Smooth muscle cell (in vitro differentiated cells): ENCODE data around the gene MBD2. TPM values are rescaled to one million over a fixed set of nuclear protein-coding genes. Genes with fewer than 3 reads are reported as not detected.

Experiments used
- DNase-seq: peaks from one replicate; lab custom pipeline; 2025; ENCODE audit not compliant: unreplicated experiment; lab: John Stamatoyannopoulos, UW
- H2AFZ ChIP-seq: fragments of 200-600 bp; sonication (generic); 2 replicates; pipeline ENCODE4 v1.6.0; 2016; ENCODE audit warnings: antibody characterized with exemption, low read depth, mild to moderate bottlenecking
- H3F3A ChIP-seq: fragments of 200-600 bp; sonication (generic); 2 replicates; pipeline ENCODE4 v1.6.0; 2017; ENCODE audit warnings: antibody characterized with exemption, low read depth
- H3K27ac ChIP-seq: fragments of 200-600 bp; sonication (generic); 2 replicates; pipeline ENCODE4 v1.5.1; 2016; ENCODE audit warnings: low read depth, mild to moderate bottlenecking
- H3K27me3 ChIP-seq: fragments of 200-600 bp; sonication (generic); 2 replicates; pipeline ENCODE4 v1.6.1; 2016; ENCODE audit warnings: low read depth, mild to moderate bottlenecking
- H3K36me3 ChIP-seq: fragments of 200-600 bp; sonication (generic); 2 replicates; pipeline ENCODE4 v1.5.1; 2016; ENCODE audit warnings: low read depth
- H3K4me1 ChIP-seq: fragments of 200-600 bp; sonication (generic); 2 replicates; pipeline ENCODE4 v1.5.1; 2016; ENCODE audit warnings: low read depth
- H3K4me2 ChIP-seq: fragments of 200-600 bp; sonication (generic); 2 replicates; pipeline ENCODE4 v1.6.0; 2016; ENCODE audit warnings: mild to moderate bottlenecking
- H3K4me3 ChIP-seq: fragments of 200-600 bp; sonication (generic); 2 replicates; pipeline ENCODE4 v1.5.1; 2016; ENCODE audit warnings: mild to moderate bottlenecking
- H3K79me2 ChIP-seq: fragments of 200-600 bp; sonication (generic); 2 replicates; pipeline ENCODE4 v1.6.0; 2016; ENCODE audit warnings: low read depth, mild to moderate bottlenecking
- H3K9ac ChIP-seq: fragments of 200-600 bp; sonication (generic); 2 replicates; pipeline ENCODE4 v1.6.0; 2016; ENCODE audit warnings: low read depth
- H3K9me3 ChIP-seq: fragments of 200-600 bp; sonication (generic); replicated peaks from 2 replicates; pipeline ENCODE4 v1.5.1; 2016; ENCODE audit warnings: low read depth
- H4K20me1 ChIP-seq: fragments of 200-600 bp; sonication (generic); 2 replicates; pipeline ENCODE4 v1.6.0; 2016; ENCODE audit warnings: low read depth
- WGBS: methylation state at CpG from one replicate; pipeline ENCODE4 v1.1.7; 2016; ENCODE audit warnings: low lambda C conversion rate; 5-methylcytosine and 5-hydroxymethylcytosine counted together
- polyA plus RNA-seq: library from polyadenylated mRNA; unstranded; fragments of >200 nt; fragmentation: Nextera tagmentation; extraction: Ambion mirVana; gene quantifications from 2 replicates; pipeline ENCODE4 v1.2.1, GENCODE V29; 2016
- total RNA-seq: library from RNA; depleted of rRNA; stranded (reverse); fragments of >200 nt; gene quantifications from 2 replicates; pipeline ENCODE4 v1.2.3, GENCODE V29; 2014
- TF ChIP-seq, protein P1 (sequence below): fragments of 200-600 bp; sonication (generic); IDR thresholded peaks from 2 replicates; pipeline ENCODE4 v1.5.1; 2017; ENCODE audit warnings: borderline replicate concordance, mild to moderate bottlenecking, antibody characterized with exemption; ENCODE audit not compliant: insufficient read depth, poor library complexity, severe bottlenecking

Gene MBD2
- total and polyA plus RNA-seq, 2 experiments from 2014 or later: 28.5 to 42.6 TPM

DNA sequence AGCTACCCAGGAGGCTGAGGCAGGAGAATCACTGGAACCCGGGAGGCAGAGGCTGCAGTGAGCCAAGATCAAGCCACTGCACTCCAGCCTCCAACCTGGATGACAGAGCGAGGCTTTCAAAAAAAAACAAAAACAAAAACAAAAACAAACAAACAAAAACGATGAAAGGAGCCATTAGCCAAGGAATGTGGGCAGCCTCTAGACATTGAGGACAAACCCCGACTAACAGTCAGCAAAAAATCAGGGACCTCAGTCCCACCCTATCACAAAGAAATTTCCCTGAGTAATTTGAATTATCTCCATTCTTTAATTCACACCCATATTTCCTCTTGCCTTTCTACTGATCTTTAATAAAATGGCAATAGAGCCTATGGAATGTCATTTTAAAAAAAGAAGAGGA lies 75.8 kb downstream of the MBD2 start:
- Histone ChIP-seq H3K36me3 (peaks cover under 1% of the 10 kb centered on the region), H3K9ac (peak overlapping the region; percentile 63), H3K9me3 (peaks cover 4% of the 10 kb centered on the region), H3K4me1 (peaks cover 10% of the 10 kb centered on the region), H3K4me3 (no peak overlapping the region), H4K20me1 (no peaks in the 10 kb centered on the region), H3K79me2 (no peaks in the 10 kb centered on the region), H2AFZ (no peak overlapping the region), H3K27ac (peak overlapping the region; percentile 93), H3K4me2 (peak overlapping the region; percentile 72), H3F3A (peaks cover 9% of the 10 kb centered on the region), H3K27me3 (no peaks in the 10 kb centered on the region)
- 62% methylated on average over 4 of the region's 4 CpGs for WGBS
- TF ChIP-seq, protein P1, sequence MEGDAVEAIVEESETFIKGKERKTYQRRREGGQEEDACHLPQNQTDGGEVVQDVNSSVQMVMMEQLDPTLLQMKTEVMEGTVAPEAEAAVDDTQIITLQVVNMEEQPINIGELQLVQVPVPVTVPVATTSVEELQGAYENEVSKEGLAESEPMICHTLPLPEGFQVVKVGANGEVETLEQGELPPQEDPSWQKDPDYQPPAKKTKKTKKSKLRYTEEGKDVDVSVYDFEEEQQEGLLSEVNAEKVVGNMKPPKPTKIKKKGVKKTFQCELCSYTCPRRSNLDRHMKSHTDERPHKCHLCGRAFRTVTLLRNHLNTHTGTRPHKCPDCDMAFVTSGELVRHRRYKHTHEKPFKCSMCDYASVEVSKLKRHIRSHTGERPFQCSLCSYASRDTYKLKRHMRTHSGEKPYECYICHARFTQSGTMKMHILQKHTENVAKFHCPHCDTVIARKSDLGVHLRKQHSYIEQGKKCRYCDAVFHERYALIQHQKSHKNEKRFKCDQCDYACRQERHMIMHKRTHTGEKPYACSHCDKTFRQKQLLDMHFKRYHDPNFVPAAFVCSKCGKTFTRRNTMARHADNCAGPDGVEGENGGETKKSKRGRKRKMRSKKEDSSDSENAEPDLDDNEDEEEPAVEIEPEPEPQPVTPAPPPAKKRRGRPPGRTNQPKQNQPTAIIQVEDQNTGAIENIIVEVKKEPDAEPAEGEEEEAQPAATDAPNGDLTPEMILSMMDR: no peak
- no peak for DNase-seq

DNA sequence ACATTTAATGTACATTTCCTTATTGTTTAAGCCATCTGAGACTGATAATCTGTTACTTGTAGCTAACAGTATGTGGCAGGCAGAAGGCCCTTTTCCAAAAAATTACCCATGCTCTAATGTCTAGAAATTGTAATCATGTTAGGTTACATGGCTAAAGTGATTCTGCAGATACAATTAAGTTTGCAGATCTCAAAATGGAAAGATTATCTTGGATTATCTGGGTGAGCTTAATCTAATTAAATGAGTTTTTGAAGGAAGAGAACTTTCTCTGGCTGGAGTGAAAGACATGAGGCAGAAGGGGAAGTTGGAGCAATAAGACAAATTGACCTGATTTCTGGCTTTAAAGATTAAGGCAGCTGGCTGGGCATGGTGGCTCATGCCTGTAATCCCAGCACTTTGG lies 76.3 kb downstream of the MBD2 start:
- DNase-seq: no peak
- H3K9me3 ChIP-seq: peaks cover 8% of the 10 kb centered on the region
- H3K4me3 ChIP-seq: no peak overlapping the region
- peak overlapping the region; percentile 93 for H3K27ac ChIP-seq
- no peaks in the 10 kb centered on the region for H3K79me2 ChIP-seq
- peaks cover 10% of the 10 kb centered on the region for H3K4me1 ChIP-seq
- no peaks in the 10 kb centered on the region for H3K27me3 ChIP-seq
- H3K9ac ChIP-seq: peak overlapping the region; percentile 63
- H4K20me1 ChIP-seq: no peaks in the 10 kb centered on the region
- peaks cover 4% of the 10 kb centered on the region for H3K36me3 ChIP-seq
- TF ChIP-seq, protein P1: no peak
- H3K4me2 ChIP-seq: no peak overlapping the region
- peaks cover 9% of the 10 kb centered on the region for H3F3A ChIP-seq
- no peak overlapping the region for H2AFZ ChIP-seq

DNA sequence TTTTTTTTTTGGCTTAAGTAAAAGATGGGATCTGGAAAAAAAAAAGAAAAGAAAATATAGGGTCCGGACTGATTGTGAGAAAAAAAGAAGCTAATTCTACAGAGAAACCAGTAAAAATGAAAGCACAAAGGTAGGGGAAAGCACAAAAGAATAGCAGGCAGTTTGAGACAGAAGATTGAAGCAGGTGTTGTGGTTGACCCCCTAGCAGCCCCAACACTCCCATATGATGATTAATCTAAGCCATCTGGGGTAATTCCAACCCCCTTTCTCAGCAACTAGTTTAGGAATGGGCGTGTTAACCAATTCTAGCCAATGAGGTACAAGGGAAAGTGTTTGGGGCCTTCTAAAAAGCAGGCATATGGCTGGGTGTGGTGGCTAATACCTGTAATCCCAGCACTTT lies 77.0 kb downstream of the MBD2 start:
- Histone ChIP-seq H2AFZ (no peak overlapping the region), H3K27ac (no peak overlapping the region), H3K9me3 (peaks cover 8% of the 10 kb centered on the region), H3K4me2 (no peak overlapping the region), H4K20me1 (no peaks in the 10 kb centered on the region), H3K27me3 (no peaks in the 10 kb centered on the region), H3K36me3 (peaks cover 4% of the 10 kb centered on the region), H3K9ac (no peak overlapping the region), H3K79me2 (no peaks in the 10 kb centered on the region), H3K4me3 (no peak overlapping the region), H3F3A (peaks cover 9% of the 10 kb centered on the region), H3K4me1 (peaks cover 10% of the 10 kb centered on the region)
- TF ChIP-seq, protein P1: no peak
- no peak for DNase-seq
- WGBS: 95% methylated on average over 2 of the region's 2 CpGs

DNA sequence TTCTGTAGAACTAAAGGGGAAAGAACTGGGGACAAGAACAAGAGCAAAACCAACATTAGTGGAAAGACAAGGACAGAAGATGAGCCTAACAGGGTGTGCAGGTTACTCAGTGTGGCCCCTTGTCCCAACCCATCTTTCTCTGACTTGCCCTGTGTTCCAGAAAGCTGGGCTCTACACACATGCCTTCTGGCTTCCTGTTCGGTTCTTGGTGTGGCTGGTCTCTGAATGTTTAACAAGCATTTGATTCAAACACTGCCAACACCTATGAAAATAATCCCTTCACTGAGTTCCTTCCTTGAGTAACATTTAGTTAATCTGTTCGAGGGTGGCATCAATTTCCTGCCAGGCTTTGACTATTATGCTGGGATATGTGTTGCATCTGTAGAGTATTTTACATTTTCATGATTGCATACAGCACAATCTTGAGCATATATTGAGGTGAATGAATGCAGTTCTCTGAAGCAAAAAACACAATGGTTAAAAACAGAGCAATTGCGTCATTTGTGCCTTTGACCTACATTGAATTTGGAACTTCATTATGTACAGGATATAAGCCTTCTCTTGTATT lies 83.3 kb downstream of the MBD2 start:
- no peaks in the 10 kb centered on the region for H3K4me1 ChIP-seq
- H3K4me2 ChIP-seq: no peak overlapping the region
- H3K36me3 ChIP-seq: peaks cover 4% of the 10 kb centered on the region
- DNase-seq: no peak
- no peak overlapping the region for H3K4me3 ChIP-seq
- no peaks in the 10 kb centered on the region for H3K79me2 ChIP-seq
- no peaks in the 10 kb centered on the region for H3K27me3 ChIP-seq
- WGBS: 84% methylated on average over 3 of the region's 3 CpGs
- H3K27ac ChIP-seq: no peak overlapping the region
- no peak overlapping the region for H3K9ac ChIP-seq
- TF ChIP-seq, protein P1: no peak
- H3F3A ChIP-seq: no peaks in the 10 kb centered on the region
- no peaks in the 10 kb centered on the region for H4K20me1 ChIP-seq
- H2AFZ ChIP-seq: no peak overlapping the region
- peaks cover 8% of the 10 kb centered on the region for H3K9me3 ChIP-seq
